Activated T-cell treated with anti-CD3 and anti-CD28 coated beads, Interleukin-2, amount 50 U/mL, for 72 hours (primary cell): Measurements from ENCODE around the gene SLC25A48. TPM values are rescaled to one million over a fixed set of nuclear protein-coding genes. Genes with fewer than 3 reads are reported as not detected.

Experiments used
- ATAC-seq, 2 donors: fragments of 150-1000 bp; cut with Tn5 transposase; replicated peaks in 1 of 2; 2 replicates each; pipeline ENCODE4 v1.10.0; 2021; ENCODE audit warnings: moderate library complexity in 2 of 2, mild to moderate bottlenecking in 1 of 2
- DNase-seq, 2 donors: peaks; one replicate each; pipeline ENCODE4 v3.0.0; 2021 to 2022; ENCODE audit warnings: mixed read lengths in 1 of 2
- H3K27ac Mint-ChIP-seq: one replicate; pipeline ENCODE4 v1.8.0; 2022; ENCODE audit warnings: mild to moderate bottlenecking, moderate library complexity, mixed read lengths
- H3K27me3 Mint-ChIP-seq: one replicate; pipeline ENCODE4 v1.8.0; 2022; ENCODE audit warnings: low read depth, mixed read lengths
- H3K36me3 Mint-ChIP-seq, 2 donors: one replicate each; pipeline ENCODE4 v1.8.0; 2022; ENCODE audit warnings: mixed read lengths in 2 of 2, mild to moderate bottlenecking in 1 of 2; ENCODE audit not compliant: insufficient read depth in 2 of 2
- H3K4me1 Mint-ChIP-seq: one replicate; pipeline ENCODE4 v1.8.0; 2022; ENCODE audit warnings: low read depth, mixed read lengths
- H3K4me3 Mint-ChIP-seq, 2 donors: one replicate each; pipeline ENCODE4 v1.8.0; 2022; ENCODE audit warnings: mild to moderate bottlenecking in 2 of 2, mixed read lengths in 2 of 2, moderate library complexity in 2 of 2
- H3K9me3 Mint-ChIP-seq, 2 donors: one replicate each; pipeline ENCODE4 v1.8.0; 2022; ENCODE audit warnings: mixed read lengths in 2 of 2
- total RNA-seq, 2 donors: library from RNA; stranded (reverse); gene quantifications; one replicate each; pipeline ENCODE4 v1.2.3, GENCODE V29; 2022

Gene SLC25A48
- total RNA-seq, 2 donors from 2014 or later = not detected

DNA sequence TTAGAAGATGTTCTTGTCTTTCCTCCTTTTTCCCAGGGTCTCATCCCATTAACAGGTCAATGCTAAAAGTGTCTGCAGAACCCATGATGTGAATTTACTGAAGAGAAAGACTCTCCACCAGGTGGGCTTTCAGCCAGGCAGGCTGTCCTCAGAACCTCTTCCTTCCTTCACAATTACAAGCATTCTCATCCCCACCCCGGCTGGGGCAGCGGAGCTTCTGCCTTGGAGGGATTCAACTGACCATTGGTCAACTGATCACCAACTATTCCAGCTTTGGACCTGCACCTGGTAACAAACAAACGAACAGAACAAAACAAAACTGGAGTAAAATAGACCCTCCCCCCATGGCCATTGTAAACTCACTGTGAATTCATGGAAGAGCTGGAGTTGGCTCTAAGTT lies 48.6 kb downstream of the SLC25A48 start:
- DNase-seq = no peak
- peaks cover 7% of the 10 kb centered on the region for H3K4me1 Mint-ChIP-seq

DNA sequence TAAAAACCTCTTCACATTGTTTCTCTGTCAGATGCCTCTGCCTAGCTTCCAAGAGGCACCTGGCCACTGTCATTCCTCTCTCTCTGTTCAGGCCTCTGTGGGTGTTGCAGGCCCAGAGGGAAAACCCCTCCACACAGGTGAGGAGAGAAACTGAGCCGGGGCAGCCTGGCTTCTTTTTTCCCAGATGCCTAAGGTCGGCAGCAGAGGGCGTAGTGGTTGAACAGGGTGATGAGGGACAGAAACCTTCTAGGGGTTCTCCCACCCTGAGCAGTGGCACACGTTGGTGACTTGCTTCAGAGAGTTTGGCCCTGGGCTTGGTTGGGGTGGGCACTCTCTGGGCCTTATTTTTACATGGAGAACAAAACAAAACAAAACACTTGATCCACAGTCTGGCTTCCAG lies 49.0 kb downstream of the SLC25A48 start:
- Mint-ChIP-seq H3K4me3 (no peak overlapping the region), H3K27ac (no peak overlapping the region), H3K9me3 (no peaks in the 10 kb centered on the region), H3K4me1 (peaks cover 7% of the 10 kb centered on the region), H3K36me3 (no peaks in the 10 kb centered on the region), H3K27me3 (peaks cover 37% of the 10 kb centered on the region)
- ATAC-seq (no peak), DNase-seq (peak in 1 of 2 donors; percentile 9)

More for the DNA sequence above, 48.6 kb downstream of the SLC25A48 start:
- Mint-ChIP-seq H3K4me3 (no peak overlapping the region), H3K27me3 (peaks cover 37% of the 10 kb centered on the region), H3K27ac (no peak overlapping the region), H3K9me3 (no peaks in the 10 kb centered on the region), H3K36me3 (no peaks in the 10 kb centered on the region)
- no peak for ATAC-seq

- no peaks in the 10 kb centered on the region for H3K36me3 Mint-ChIP-seq
- no peak overlapping the region for H3K27ac Mint-ChIP-seq
- peaks cover 52% of the 10 kb centered on the region for H3K27me3 Mint-ChIP-seq
- H3K4me1 Mint-ChIP-seq = peaks cover 10% of the 10 kb centered on the region
- ATAC-seq (no peak), DNase-seq (no peak)
- H3K9me3 Mint-ChIP-seq = no peaks in the 10 kb centered on the region
- no peak overlapping the region for H3K4me3 Mint-ChIP-seq
These were observed 50.6 kb downstream of the SLC25A48 start for GRCh38 chr5:135885031-135885430.

DNA sequence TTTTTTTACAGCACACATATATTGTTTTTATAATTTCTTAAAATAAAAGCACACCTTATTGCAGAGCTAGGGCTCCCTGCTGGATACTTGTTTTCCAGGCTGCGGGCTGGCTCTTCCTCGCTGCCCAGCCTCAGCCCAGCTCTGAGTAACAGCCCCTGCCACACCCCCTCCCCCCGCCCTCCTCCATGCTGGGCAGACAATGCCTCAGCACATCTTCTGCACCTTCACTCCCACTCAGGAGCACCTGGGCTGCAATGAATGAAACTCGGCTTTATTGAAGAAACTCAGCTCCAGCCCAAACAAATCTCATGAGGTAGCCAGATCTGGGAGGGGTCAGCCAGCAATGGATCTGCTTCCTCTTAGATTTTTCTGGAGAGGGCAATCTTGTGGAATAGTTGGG lies 51.7 kb downstream of the SLC25A48 start:
- Mint-ChIP-seq H3K27ac (no peak overlapping the region), H3K27me3 (peaks cover 60% of the 10 kb centered on the region), H3K4me3 (no peak overlapping the region), H3K36me3 (no peaks in the 10 kb centered on the region), H3K9me3 (no peaks in the 10 kb centered on the region), H3K4me1 (peaks cover 21% of the 10 kb centered on the region)
- no peak for ATAC-seq
- DNase-seq = no peak

GRCh38 chr5:135887447-135887864 lies 53.0 kb downstream of the SLC25A48 start:
- Mint-ChIP-seq H3K4me1 (peaks cover 26% of the 10 kb centered on the region), H3K27me3 (peaks cover 64% of the 10 kb centered on the region), H3K27ac (no peak overlapping the region), H3K4me3 (no peak overlapping the region), H3K9me3 (no peaks in the 10 kb centered on the region), H3K36me3 (no peaks in the 10 kb centered on the region)
- DNase-seq (peak; percentile 61 to 76), ATAC-seq (peak; percentile 65 to 70)

- ATAC-seq (no peak), DNase-seq (no peak)
- Mint-ChIP-seq H3K27ac (no peak overlapping the region), H3K4me1 (peaks cover 26% of the 10 kb centered on the region), H3K9me3 (no peaks in the 10 kb centered on the region), H3K4me3 (no peak overlapping the region), H3K27me3 (peaks cover 62% of the 10 kb centered on the region), H3K36me3 (no peaks in the 10 kb centered on the region)
These were observed 53.6 kb downstream of the SLC25A48 start for GRCh38 chr5:135887881-135888614.

GRCh38 chr5:135890296-135890695 lies 55.8 kb downstream of the SLC25A48 start:
- DNase-seq (no peak), ATAC-seq (no peak)
- H3K4me1 Mint-ChIP-seq = peaks cover 30% of the 10 kb centered on the region
- H3K9me3 Mint-ChIP-seq = no peaks in the 10 kb centered on the region
- H3K27me3 Mint-ChIP-seq = peaks cover 60% of the 10 kb centered on the region
- no peaks in the 10 kb centered on the region for H3K36me3 Mint-ChIP-seq
- no peak overlapping the region for H3K4me3 Mint-ChIP-seq
- no peak overlapping the region for H3K27ac Mint-ChIP-seq

GRCh38 chr5:135890867-135891266 lies 56.4 kb downstream of the SLC25A48 start:
- no peak overlapping the region for H3K4me3 Mint-ChIP-seq
- no peaks in the 10 kb centered on the region for H3K36me3 Mint-ChIP-seq
- H3K27ac Mint-ChIP-seq = peak overlapping the region; percentile 77
- DNase-seq (peak; percentile 74 to 81), ATAC-seq (peak; percentile 89 to 91)
- H3K27me3 Mint-ChIP-seq = peaks cover 56% of the 10 kb centered on the region
- H3K9me3 Mint-ChIP-seq = no peaks in the 10 kb centered on the region
- peaks cover 35% of the 10 kb centered on the region for H3K4me1 Mint-ChIP-seq

DNA sequence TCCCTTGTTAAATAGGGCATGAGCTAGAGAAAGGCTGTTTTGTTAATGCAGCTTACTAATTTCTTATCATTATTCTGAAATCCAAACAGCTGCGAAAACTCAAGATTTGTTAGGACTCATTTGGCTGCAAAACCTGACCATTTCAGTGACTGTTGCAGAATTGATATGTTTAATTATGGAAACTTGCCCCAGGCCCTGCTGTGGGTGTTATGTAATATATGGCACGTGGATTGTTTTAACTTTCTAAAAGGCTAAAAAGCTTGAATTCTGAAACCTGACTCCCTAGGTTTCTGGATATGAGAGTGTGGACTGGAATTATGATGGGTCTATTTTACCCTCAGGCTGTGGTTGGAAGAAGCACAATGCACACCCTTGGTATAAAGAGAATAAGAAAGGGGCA lies 56.8 kb downstream of the SLC25A48 start:
- no peaks in the 10 kb centered on the region for H3K9me3 Mint-ChIP-seq
- no peaks in the 10 kb centered on the region for H3K36me3 Mint-ChIP-seq
- no peak overlapping the region for H3K4me3 Mint-ChIP-seq
- ATAC-seq (no peak), DNase-seq (no peak)
- H3K27me3 Mint-ChIP-seq = peaks cover 56% of the 10 kb centered on the region
- peaks cover 38% of the 10 kb centered on the region for H3K4me1 Mint-ChIP-seq
- no peak overlapping the region for H3K27ac Mint-ChIP-seq

GRCh38 chr5:135891791-135892190 lies 57.3 kb downstream of the SLC25A48 start:
- no peak overlapping the region for H3K4me3 Mint-ChIP-seq
- H3K27ac Mint-ChIP-seq = no peak overlapping the region
- no peaks in the 10 kb centered on the region for H3K36me3 Mint-ChIP-seq
- DNase-seq = no peak
- peaks cover 56% of the 10 kb centered on the region for H3K27me3 Mint-ChIP-seq
- ATAC-seq = no peak
- H3K9me3 Mint-ChIP-seq = no peaks in the 10 kb centered on the region
- H3K4me1 Mint-ChIP-seq = peaks cover 38% of the 10 kb centered on the region

DNA sequence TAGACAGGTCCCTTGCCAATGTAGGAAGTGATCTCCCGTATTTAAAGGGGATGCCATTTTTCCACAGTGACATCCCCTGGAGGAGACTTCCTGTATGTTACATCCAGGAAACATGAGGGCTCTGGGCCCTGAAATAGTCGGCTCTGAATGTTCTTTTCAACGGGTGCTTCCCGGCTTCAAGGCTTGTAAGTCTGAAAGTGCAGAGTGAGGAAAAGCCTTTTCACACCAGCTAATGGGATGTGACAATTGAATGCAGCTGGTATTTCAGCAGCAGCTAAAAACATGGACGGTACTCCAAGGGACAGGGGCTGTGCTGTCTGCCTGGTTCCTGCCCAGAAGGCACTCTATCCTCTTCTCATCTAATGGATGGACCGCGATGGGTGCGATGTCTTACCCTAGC lies 59.8 kb downstream of the SLC25A48 start:
- peak overlapping the region in 1 of 2 donors; percentile 31 for H3K4me3 Mint-ChIP-seq
- H3K27ac Mint-ChIP-seq = no peak overlapping the region
- no peaks in the 10 kb centered on the region for H3K36me3 Mint-ChIP-seq
- DNase-seq (no peak), ATAC-seq (no peak)
- H3K9me3 Mint-ChIP-seq = no peaks in the 10 kb centered on the region
- peaks cover 31% of the 10 kb centered on the region for H3K4me1 Mint-ChIP-seq
- peaks cover 72% of the 10 kb centered on the region for H3K27me3 Mint-ChIP-seq

DNA sequence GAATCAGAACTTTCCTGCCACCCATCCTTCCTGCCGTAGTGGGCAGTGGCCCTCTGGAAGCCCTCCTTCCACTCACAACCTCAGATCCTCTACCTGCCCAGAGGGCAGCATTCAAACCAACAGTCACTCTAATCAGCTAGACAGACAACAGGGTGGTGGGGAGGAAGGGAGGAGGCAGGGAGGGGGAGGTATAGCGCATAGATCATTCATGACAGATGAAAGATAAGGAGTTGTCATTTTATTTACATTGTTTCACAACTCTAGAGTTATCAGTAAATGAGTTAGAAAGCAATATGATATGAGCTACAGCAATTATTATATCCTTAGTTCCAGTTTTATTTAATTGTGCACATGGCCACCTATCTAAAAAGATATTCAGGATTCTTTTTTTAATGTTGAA lies 60.3 kb downstream of the SLC25A48 start:
- Mint-ChIP-seq H3K9me3 (no peaks in the 10 kb centered on the region), H3K36me3 (no peaks in the 10 kb centered on the region), H3K4me3 (peak overlapping the region in 1 of 2 donors; percentile 31), H3K27me3 (peaks cover 72% of the 10 kb centered on the region), H3K27ac (no peak overlapping the region), H3K4me1 (peaks cover 30% of the 10 kb centered on the region)
- no peak for ATAC-seq
- no peak for DNase-seq

GRCh38 chr5:135895474-135896006 lies 61.1 kb downstream of the SLC25A48 start, which contains the start of gene IL9:
Gene IL9 (minus strand): TSS chr5:135895841. CDS start chr5:135895816, 25 bp downstream.
- peaks cover 23% of the 10 kb centered on the region for H3K4me1 Mint-ChIP-seq
- peaks cover 70% of the 10 kb centered on the region for H3K27me3 Mint-ChIP-seq
- ATAC-seq (peak in 1 of 2 donors; percentile 18), DNase-seq (no peak)
- H3K27ac Mint-ChIP-seq = no peak within 1 kb of the TSS
- peak within 1 kb of the TSS in 1 of 2 donors; percentile 77 for H3K4me3 Mint-ChIP-seq
- H3K9me3 Mint-ChIP-seq = no peaks in the 10 kb centered on the region
- H3K36me3 Mint-ChIP-seq = no peaks in the 10 kb centered on the region
